Measurements from ENCODE around the gene TMEM273. TPM values are rescaled to one million over a fixed set of nuclear protein-coding genes. Genes with fewer than 3 reads are reported as not detected.
A peak's percentile ranks its signal among the peaks of the same experiment; 100 is the strongest.

Gene TMEM273
- total RNA-seq, 1 donor from 2014 or later = 82.3 TPM

DNA sequence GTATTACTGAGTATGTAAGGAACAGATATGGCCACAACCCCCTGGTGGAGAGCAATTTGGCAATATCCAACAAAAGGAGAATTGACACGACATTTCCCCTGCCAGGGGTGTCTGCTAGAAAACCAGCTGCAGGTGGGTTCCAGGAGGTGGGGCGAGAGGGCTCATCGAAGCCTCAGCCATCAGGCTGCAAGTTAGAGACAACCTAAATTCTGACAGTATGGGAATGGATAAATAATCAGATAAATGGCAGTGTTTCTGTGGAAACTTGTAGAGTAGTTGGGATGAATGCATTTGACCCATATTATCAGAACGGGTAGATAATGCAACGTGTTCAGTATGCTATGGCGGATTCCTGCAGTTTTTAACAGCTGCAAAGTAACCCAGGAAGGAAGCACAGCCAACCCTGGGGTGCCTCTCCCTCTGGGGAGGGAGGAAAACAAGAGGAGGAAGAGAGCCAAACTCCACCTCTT lies 3.5 kb downstream of the TMEM273 start:
- Histone ChIP-seq H3K4me1 (peaks cover 0 to 6% of the 10 kb centered on the region in 2 donors), H3K36me3 (no peaks in the 10 kb centered on the region), H3K4me3 (no peak overlapping the region), H3K27ac (no peak overlapping the region), H3K9me3 (no peaks in the 10 kb centered on the region), H3K27me3 (no peaks in the 10 kb centered on the region)
- DNase-seq (ENCODE audit: low spot score in 2 of 2) = peak in 1 of 2 donors; percentile 24
- TF ChIP-seq, protein P1, sequence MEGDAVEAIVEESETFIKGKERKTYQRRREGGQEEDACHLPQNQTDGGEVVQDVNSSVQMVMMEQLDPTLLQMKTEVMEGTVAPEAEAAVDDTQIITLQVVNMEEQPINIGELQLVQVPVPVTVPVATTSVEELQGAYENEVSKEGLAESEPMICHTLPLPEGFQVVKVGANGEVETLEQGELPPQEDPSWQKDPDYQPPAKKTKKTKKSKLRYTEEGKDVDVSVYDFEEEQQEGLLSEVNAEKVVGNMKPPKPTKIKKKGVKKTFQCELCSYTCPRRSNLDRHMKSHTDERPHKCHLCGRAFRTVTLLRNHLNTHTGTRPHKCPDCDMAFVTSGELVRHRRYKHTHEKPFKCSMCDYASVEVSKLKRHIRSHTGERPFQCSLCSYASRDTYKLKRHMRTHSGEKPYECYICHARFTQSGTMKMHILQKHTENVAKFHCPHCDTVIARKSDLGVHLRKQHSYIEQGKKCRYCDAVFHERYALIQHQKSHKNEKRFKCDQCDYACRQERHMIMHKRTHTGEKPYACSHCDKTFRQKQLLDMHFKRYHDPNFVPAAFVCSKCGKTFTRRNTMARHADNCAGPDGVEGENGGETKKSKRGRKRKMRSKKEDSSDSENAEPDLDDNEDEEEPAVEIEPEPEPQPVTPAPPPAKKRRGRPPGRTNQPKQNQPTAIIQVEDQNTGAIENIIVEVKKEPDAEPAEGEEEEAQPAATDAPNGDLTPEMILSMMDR (IDR thresholded peaks at IDR 0.05) = no peak
- intact Hi-C loops (cut with DNase I) = no loop called here

DNA sequence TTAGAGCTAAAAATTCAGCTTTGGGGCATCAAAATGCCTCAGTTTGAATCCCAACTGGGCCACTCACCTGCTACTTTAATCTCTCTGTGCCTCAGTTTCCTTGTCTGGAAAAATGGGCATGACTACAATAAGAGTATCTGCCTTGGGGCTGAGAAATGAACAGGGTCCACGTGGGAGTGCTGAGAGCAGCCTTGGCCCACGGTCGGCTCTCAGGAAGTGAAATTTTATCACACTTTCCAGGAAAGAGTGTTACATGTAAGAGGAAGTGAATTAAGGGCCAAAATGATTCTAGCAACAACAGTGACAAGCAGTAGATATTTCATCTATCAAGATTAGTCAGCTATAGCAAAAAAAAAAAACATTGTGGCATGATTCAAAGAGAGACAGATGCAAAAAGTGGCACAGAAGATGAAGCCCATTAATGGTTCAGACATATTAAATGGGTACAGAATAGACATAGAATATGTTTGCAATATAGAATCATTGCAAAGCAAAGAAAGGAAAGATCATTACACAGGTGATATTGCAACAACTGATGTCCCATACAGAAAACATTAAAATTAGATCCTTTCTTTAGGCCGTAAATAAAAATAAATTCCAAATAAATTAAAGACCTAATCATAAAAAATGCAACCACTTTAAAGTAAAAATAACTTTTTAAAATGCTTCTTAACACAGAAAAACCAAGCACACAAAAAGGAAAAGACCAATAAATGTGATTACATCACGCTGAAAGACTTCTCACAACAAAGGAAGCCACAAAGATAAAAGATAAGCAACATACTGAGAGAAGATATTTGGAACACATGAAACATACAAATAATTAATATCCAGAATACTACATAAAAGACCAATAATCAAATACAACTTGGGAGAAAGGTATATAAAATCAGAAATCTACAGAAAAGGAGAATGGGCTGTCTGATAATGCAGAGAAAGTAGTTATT lies 4.3 kb downstream of the TMEM273 start:
- Histone ChIP-seq H3K4me3 (no peak overlapping the region), H3K36me3 (no peaks in the 10 kb centered on the region), H3K4me1 (peaks cover 0 to 6% of the 10 kb centered on the region in 2 donors), H3K27me3 (no peaks in the 10 kb centered on the region), H3K9me3 (no peaks in the 10 kb centered on the region), H3K27ac (no peak overlapping the region)
- intact Hi-C loops (cut with DNase I) = no loop called here
- DNase-seq (ENCODE audit: low spot score in 2 of 2) = no peak
- TF ChIP-seq, protein P1 (IDR thresholded peaks at IDR 0.05) = no peak

DNA sequence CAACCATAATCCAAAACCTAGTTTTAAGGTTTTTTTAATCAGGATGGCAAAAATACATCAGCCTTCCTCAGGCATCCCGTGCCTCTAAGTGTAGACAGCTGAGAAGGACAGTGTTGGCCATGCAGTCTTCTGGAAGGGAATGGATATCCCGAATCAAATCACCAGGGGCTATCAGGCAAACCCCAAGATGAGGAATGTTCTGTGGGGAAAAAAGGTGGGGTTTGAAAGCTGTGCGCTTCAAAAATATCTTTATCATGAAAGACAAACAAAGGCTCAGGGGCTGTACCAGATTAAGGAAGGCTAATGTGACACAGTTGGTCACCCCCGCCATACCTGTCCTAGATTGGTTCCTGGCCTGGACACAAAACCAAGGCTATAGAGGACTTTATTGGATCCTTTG lies 5.4 kb downstream of the TMEM273 start:
- no peak for DNase-seq (ENCODE audit: low spot score in 2 of 2)
- H3K4me1 ChIP-seq = no peaks in the 10 kb centered on the region
- H3K9me3 ChIP-seq = no peaks in the 10 kb centered on the region
- no peak overlapping the region for H3K27ac ChIP-seq
- TF ChIP-seq, protein P1 (IDR thresholded peaks at IDR 0.05) = no peak
- H3K4me3 ChIP-seq = no peak overlapping the region
- no peaks in the 10 kb centered on the region for H3K27me3 ChIP-seq
- intact Hi-C loops (cut with DNase I) = no loop called here
- H3K36me3 ChIP-seq = no peaks in the 10 kb centered on the region

DNA sequence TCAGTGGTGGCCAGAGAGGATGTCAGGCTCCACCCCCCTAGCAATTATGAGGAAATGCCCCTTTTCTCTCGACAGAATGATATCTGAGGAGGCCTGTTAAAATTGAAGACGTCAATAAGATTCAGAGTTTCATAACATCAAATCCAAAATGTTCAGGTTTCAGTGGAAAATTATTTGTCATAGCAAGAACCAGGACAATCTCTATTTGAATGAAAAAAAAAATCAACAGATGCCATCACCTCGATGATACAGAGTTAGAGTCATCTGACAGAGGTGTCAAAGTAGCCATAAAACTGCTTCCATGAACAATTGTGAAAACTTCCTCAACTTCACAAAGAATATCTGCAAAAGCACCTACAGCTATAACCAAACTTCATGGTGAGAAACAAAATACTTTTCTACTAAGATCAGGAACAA lies 7.7 kb downstream of the TMEM273 start:
- intact Hi-C loops (cut with DNase I) = no loop called here
- Histone ChIP-seq H3K4me1 (peaks cover 0 to 2% of the 10 kb centered on the region in 2 donors), H3K4me3 (no peak overlapping the region), H3K27me3 (no peaks in the 10 kb centered on the region), H3K27ac (no peak overlapping the region), H3K36me3 (no peaks in the 10 kb centered on the region), H3K9me3 (no peaks in the 10 kb centered on the region)
- no peak for DNase-seq (ENCODE audit: low spot score in 2 of 2)
- TF ChIP-seq, protein P1 (IDR thresholded peaks at IDR 0.05) = no peak

DNA sequence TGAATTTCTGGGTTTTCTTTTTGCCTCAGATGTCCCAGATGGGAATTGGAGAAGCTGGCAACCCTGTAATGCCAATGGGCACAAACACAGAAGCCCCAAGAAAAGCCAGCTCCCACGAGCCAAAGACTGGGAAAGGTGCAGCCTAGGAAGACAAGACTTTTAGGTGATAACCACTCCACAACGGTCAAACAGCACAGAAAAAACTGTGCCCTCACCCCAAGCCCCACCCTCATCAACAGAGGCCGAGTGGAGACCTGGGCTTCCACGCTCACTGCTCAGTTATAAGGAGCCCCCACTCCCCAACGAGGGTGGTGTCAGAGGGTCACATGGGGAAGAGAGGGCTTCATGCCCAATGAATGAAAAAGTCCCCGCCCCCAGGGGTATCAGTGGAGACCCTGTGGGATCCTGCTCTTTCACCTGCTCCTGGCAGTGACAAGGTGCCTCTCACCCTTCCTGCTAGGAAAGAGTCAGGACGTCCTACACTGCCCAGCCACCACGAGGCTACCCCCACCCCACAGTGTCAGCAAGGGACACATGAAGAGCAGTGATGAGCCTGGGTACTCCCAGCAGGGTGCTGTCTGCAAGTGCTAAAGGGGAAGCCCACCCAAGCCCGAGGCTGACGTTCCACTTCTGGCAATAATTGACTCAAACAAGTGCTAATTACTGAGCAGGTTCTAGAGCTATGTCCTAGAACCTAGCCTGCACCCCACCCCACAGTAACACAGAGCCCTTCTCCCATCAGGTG lies 8.3 kb downstream of the TMEM273 start:
- Histone ChIP-seq H3K36me3 (no peaks in the 10 kb centered on the region), H3K9me3 (no peaks in the 10 kb centered on the region), H3K27ac (no peak overlapping the region), H3K4me3 (no peak overlapping the region), H3K27me3 (no peaks in the 10 kb centered on the region), H3K4me1 (peaks cover 0 to 2% of the 10 kb centered on the region in 2 donors)
- TF ChIP-seq, protein P1 (IDR thresholded peaks at IDR 0.05) = no peak
- DNase-seq (ENCODE audit: low spot score in 2 of 2) = no peak
- intact Hi-C loops (cut with DNase I) = no loop called here
